H1 (cell line): ENCODE data around the gene MAD2L1. TPM values are rescaled to one million over a fixed set of nuclear protein-coding genes. Genes with fewer than 3 reads are reported as not detected.

Source experiments
- BRCA1 ChIP-seq: IDR thresholded peaks from 2 replicates; pipeline ENCODE4 v1.6.1; 2012; ENCODE audit warnings: low read depth, low read length, improper control_type of control experiment
- CEBPB ChIP-seq: IDR thresholded peaks from 2 replicates; pipeline ENCODE4 v1.6.1; 2012; ENCODE audit warnings: low read depth, low read length
- JUND ChIP-seq: IDR thresholded peaks from 2 replicates; pipeline ENCODE4 v1.6.1; 2011; ENCODE audit warnings: mild to moderate bottlenecking, improper control_type of control experiment, low read length
- PHF8 ChIP-seq: fragments of 200-600 bp; sonication (generic); conservative IDR thresholded peaks from 2 replicates; pipeline ENCODE4 v1.7.1; 2012; ENCODE audit warnings: low read depth, mild to moderate bottlenecking, inconsistent platforms, low read length, moderate library complexity
- RAD21 ChIP-seq, 2 experiments: IDR thresholded peaks in 1 of 2; conservative IDR thresholded peaks in 1 of 2; 2 replicates each; pipeline ENCODE4 v1.6.1; 2011; ENCODE audit warnings: low read depth in 2 of 2, low read length in 2 of 2, improper control_type of control experiment in 1 of 2, inconsistent platforms in 1 of 2, mild to moderate bottlenecking in 1 of 2, moderate library complexity in 1 of 2
- RBBP5 ChIP-seq: IDR thresholded peaks from 2 replicates; pipeline ENCODE4 v1.7.1; 2012; ENCODE audit warnings: low read depth, mild to moderate bottlenecking, inconsistent platforms, low read length, moderate library complexity, borderline replicate concordance
- SP2 ChIP-seq: IDR thresholded peaks from 2 replicates; pipeline ENCODE4 v1.6.1; 2012; ENCODE audit warnings: mild to moderate bottlenecking, low read length, inconsistent platforms
- ZNF274 ChIP-seq: IDR thresholded peaks from 2 replicates; pipeline ENCODE4 v1.7.0; 2012; ENCODE audit warnings: low read length, borderline replicate concordance; ENCODE audit errors: extremely low read depth
- polyA plus RNA-seq, 7 experiments: library from polyadenylated mRNA; depleted of rRNA in 3 of 7; stranded (reverse) in 5 of 7; unstranded in 2 of 7; fragments of >200 nt in 5 of 7; fragments of 200-250 nt in 2 of 7; gene quantifications; 1 replicate in 5 of 7; 2 replicates in 1 of 7; 4 replicates in 1 of 7; pipeline versions ENCODE4 v1.2.1 to v1.2.3, GENCODE V29; 2011 to 2013; ENCODE audit warnings: missing spikeins in 2 of 7, mixed read lengths in 2 of 7
- total RNA-seq: library from RNA; stranded (reverse); fragmentation: NEBNext Ultra II Directional; extraction: Animal tissue kit (Norgen Biotek cat#: 25700); gene quantifications from 2 replicates; pipeline ENCODE4 v1.2.1, GENCODE V29; 2021
- TF ChIP-seq, protein P1 (sequence below): fragments of 300-600 bp; sonication (generic); IDR thresholded peaks from 2 replicates; pipeline ENCODE4 v1.7.1; 2012; ENCODE audit warnings: low read length, moderate library complexity, mild to moderate bottlenecking, inconsistent platforms; ENCODE audit not compliant: insufficient replicate concordance

MAD2L1 gene
- total and polyA plus RNA-seq, 2 of the 8 experiments (the other 6 are each of a cell fraction or from before 2014, with no cell fraction given), result 51.1 to 88.1 TPM

DNA sequence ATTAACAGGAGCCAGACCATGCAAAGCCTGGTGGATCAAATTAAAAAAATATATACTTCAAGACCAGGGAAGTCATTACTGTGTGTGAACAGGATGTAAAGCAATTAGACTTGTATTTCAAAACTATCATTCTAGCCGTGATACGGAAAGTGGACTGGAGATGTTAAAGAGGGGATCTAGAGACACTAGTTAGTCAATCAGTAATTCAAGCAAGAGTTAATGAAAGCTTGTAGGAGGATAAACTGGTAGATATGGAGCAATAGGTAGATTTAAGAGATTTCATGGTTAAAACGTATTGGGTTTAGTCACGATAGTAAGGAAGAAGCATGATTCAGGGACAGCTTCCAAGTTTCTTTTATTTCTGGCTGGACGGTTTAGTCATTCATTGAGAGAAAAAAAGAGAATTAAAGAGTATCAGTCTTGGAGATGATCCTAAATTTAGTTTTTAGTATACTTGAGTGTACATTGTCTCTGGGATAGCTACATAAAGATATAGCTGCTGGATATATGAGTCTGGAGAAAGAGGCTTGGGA is 3.9 kb downstream of the MAD2L1 start (continued):
- TF ChIP-seq, protein P1, sequence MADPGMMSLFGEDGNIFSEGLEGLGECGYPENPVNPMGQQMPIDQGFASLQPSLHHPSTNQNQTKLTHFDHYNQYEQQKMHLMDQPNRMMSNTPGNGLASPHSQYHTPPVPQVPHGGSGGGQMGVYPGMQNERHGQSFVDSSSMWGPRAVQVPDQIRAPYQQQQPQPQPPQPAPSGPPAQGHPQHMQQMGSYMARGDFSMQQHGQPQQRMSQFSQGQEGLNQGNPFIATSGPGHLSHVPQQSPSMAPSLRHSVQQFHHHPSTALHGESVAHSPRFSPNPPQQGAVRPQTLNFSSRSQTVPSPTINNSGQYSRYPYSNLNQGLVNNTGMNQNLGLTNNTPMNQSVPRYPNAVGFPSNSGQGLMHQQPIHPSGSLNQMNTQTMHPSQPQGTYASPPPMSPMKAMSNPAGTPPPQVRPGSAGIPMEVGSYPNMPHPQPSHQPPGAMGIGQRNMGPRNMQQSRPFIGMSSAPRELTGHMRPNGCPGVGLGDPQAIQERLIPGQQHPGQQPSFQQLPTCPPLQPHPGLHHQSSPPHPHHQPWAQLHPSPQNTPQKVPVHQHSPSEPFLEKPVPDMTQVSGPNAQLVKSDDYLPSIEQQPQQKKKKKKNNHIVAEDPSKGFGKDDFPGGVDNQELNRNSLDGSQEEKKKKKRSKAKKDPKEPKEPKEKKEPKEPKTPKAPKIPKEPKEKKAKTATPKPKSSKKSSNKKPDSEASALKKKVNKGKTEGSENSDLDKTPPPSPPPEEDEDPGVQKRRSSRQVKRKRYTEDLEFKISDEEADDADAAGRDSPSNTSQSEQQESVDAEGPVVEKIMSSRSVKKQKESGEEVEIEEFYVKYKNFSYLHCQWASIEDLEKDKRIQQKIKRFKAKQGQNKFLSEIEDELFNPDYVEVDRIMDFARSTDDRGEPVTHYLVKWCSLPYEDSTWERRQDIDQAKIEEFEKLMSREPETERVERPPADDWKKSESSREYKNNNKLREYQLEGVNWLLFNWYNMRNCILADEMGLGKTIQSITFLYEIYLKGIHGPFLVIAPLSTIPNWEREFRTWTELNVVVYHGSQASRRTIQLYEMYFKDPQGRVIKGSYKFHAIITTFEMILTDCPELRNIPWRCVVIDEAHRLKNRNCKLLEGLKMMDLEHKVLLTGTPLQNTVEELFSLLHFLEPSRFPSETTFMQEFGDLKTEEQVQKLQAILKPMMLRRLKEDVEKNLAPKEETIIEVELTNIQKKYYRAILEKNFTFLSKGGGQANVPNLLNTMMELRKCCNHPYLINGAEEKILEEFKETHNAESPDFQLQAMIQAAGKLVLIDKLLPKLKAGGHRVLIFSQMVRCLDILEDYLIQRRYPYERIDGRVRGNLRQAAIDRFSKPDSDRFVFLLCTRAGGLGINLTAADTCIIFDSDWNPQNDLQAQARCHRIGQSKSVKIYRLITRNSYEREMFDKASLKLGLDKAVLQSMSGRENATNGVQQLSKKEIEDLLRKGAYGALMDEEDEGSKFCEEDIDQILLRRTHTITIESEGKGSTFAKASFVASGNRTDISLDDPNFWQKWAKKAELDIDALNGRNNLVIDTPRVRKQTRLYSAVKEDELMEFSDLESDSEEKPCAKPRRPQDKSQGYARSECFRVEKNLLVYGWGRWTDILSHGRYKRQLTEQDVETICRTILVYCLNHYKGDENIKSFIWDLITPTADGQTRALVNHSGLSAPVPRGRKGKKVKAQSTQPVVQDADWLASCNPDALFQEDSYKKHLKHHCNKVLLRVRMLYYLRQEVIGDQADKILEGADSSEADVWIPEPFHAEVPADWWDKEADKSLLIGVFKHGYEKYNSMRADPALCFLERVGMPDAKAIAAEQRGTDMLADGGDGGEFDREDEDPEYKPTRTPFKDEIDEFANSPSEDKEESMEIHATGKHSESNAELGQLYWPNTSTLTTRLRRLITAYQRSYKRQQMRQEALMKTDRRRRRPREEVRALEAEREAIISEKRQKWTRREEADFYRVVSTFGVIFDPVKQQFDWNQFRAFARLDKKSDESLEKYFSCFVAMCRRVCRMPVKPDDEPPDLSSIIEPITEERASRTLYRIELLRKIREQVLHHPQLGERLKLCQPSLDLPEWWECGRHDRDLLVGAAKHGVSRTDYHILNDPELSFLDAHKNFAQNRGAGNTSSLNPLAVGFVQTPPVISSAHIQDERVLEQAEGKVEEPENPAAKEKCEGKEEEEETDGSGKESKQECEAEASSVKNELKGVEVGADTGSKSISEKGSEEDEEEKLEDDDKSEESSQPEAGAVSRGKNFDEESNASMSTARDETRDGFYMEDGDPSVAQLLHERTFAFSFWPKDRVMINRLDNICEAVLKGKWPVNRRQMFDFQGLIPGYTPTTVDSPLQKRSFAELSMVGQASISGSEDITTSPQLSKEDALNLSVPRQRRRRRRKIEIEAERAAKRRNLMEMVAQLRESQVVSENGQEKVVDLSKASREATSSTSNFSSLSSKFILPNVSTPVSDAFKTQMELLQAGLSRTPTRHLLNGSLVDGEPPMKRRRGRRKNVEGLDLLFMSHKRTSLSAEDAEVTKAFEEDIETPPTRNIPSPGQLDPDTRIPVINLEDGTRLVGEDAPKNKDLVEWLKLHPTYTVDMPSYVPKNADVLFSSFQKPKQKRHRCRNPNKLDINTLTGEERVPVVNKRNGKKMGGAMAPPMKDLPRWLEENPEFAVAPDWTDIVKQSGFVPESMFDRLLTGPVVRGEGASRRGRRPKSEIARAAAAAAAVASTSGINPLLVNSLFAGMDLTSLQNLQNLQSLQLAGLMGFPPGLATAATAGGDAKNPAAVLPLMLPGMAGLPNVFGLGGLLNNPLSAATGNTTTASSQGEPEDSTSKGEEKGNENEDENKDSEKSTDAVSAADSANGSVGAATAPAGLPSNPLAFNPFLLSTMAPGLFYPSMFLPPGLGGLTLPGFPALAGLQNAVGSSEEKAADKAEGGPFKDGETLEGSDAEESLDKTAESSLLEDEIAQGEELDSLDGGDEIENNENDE, result no peak
- TF ChIP-seq PHF8 (no peak), CEBPB (no peak), SP2 (no peak), RBBP5 (no peak), JUND (no peak), RAD21 (IDR thresholded peaks at IDR 0.05 in 1 of 2, conservative IDR thresholded peaks at IDR 0.05 in 1 of 2; ENCODE audit: low read depth in 2 of 2, low read length in 2 of 2) (no peak), BRCA1 (no peak), ZNF274 (no peak)
